OCI-LY1 (cell line): ENCODE measurements around the gene GNGT2.

Experiments used
- H2AFZ ChIP-seq: fragments of 200-600 bp; sonication (generic), shearing (Covaris generic); 2 replicates; pipeline ENCODE4 v1.6.0; 2014; ENCODE audit warnings: antibody characterized with exemption, mild to moderate bottlenecking, low read length
- H3F3A ChIP-seq: fragments of 200-600 bp; sonication (generic), shearing (Covaris generic); 2 replicates; pipeline ENCODE4 v1.6.0; 2014; ENCODE audit warnings: mild to moderate bottlenecking, antibody characterized with exemption, low read length, moderate library complexity; ENCODE audit not compliant: insufficient read depth
- H3K27ac ChIP-seq: fragments of 200-600 bp; sonication (generic); 2 replicates; pipeline ENCODE4 v1.5.1; 2014; ENCODE audit warnings: low read length, mixed run types, mild to moderate bottlenecking, low read depth; ENCODE audit not compliant: poor library complexity, severe bottlenecking
- H3K27me3 ChIP-seq: fragments of 200-600 bp; sonication (generic); 2 replicates; pipeline ENCODE4 v1.6.0; 2014; ENCODE audit warnings: antibody characterized with exemption, mild to moderate bottlenecking, low read length, moderate library complexity; ENCODE audit not compliant: insufficient read depth
- H3K36me3 ChIP-seq: fragments of 200-600 bp; sonication (generic); 2 replicates; pipeline ENCODE4 v1.6.1; 2014; ENCODE audit warnings: mild to moderate bottlenecking, antibody characterized with exemption, low read length, moderate library complexity, mixed read lengths; ENCODE audit not compliant: insufficient read depth
- H3K4me1 ChIP-seq: fragments of 200-600 bp; sonication (generic); 2 replicates; pipeline ENCODE4 v1.5.1; 2014; ENCODE audit warnings: mild to moderate bottlenecking, low read length, moderate library complexity; ENCODE audit not compliant: insufficient read depth, severe bottlenecking
- H3K4me2 ChIP-seq: fragments of 200-600 bp; sonication (generic), shearing (Covaris generic); 2 replicates; pipeline ENCODE4 v1.6.1; 2014; ENCODE audit warnings: low read length
- H3K4me3 ChIP-seq: fragments of 200-600 bp; sonication (generic); 2 replicates; pipeline ENCODE4 v1.5.1; 2014; ENCODE audit warnings: low read length, low read depth, mild to moderate bottlenecking, mixed read lengths; ENCODE audit not compliant: poor library complexity, severe bottlenecking
- H3K79me2 ChIP-seq: fragments of 200-600 bp; shearing (Covaris generic); 2 replicates; pipeline ENCODE4 v1.6.1; 2016; ENCODE audit warnings: mixed run types, low read length, mixed read lengths; ENCODE audit not compliant: insufficient read depth
- H3K9ac ChIP-seq: fragments of 200-600 bp; sonication (generic), shearing (Covaris generic); 2 replicates; pipeline ENCODE4 v1.6.1; 2014; ENCODE audit warnings: mild to moderate bottlenecking, low read length, mixed read lengths
- H3K9me2 ChIP-seq: fragments of 200-600 bp; sonication (generic), shearing (Covaris generic); 2 replicates; pipeline ENCODE4 v1.6.1; 2014; ENCODE audit warnings: low read depth, mild to moderate bottlenecking, low read length, mixed read lengths
- H3K9me3 ChIP-seq: fragments of 200-600 bp; shearing (Covaris generic); 2 replicates; pipeline ENCODE4 v1.6.1; 2014; ENCODE audit warnings: low read length, mixed read lengths
- H4K20me1 ChIP-seq: fragments of 200-600 bp; sonication (generic), shearing (Covaris generic); 2 replicates; pipeline ENCODE4 v1.6.0; 2016; ENCODE audit warnings: mild to moderate bottlenecking, low read length; ENCODE audit not compliant: insufficient read depth
- EZH2 ChIP-seq: fragments of 200-600 bp; sonication (generic), shearing (Covaris generic); IDR thresholded peaks from 2 replicates; pipeline ENCODE4 v1.8.0; 2017; ENCODE audit warnings: borderline replicate concordance, mixed run types, mild to moderate bottlenecking, antibody characterized with exemption, low read length, moderate library complexity, mixed read lengths
- TF ChIP-seq, protein P1 (sequence below): fragments of 200-600 bp; sonication (generic), shearing (Covaris generic); IDR thresholded peaks from 2 replicates; pipeline ENCODE4 v1.5.1; 2017; ENCODE audit warnings: mild to moderate bottlenecking, antibody characterized with exemption, low read length, moderate library complexity, mixed read lengths

GNGT2 gene

DNA sequence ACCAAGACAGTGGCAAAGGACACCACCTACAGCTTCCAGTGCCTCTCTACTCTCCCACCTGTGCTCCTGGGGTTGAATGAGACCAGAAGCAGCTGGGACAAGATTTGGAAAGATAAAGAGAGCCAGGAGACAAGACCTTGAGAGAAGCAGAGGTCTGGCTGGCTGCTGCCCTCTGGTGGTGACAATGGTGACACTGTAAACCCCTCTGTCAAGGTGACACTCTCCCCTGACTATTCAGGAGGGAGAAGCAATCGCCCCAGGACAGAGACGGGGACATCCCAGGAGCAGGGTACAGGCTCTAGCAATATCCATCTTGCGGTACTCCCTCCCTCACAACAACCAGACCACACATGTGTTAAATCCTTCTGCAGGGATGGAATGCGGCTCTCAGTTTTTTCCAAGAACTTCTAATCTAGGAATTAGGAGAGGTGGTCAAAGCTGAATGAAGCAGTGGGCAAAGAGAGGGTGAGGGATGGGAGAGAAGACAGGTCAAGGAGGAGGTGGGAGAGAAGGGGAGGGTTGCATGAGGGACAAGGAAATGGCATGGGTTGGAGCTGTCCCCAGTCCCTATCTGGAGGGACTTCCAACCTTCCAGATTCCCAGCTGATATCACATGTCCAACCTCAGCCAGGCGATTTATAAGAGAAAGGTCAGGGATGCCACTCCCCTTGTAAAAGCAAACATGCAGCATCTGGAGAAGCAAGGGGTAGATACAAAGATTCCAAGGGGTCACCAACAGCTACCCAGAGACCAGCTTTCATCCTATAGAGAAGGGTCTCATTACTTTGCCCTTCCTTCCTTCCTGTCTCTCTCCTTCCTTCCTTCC lies 17.3 kb upstream of the GNGT2 start:
- Histone ChIP-seq H3K4me3 (no peak overlapping the region), H2AFZ (no peak overlapping the region), H4K20me1 (no peaks in the 10 kb centered on the region), H3K27me3 (no peaks in the 10 kb centered on the region; the same call in 1 of the 2 replicates), H3F3A (no peaks in the 10 kb centered on the region), H3K9me3 (no peaks in the 10 kb centered on the region), H3K4me2 (no peak overlapping the region), H3K4me1 (peaks cover 35% of the 10 kb centered on the region), H3K9ac (no peak overlapping the region), H3K9me2 (no peaks in the 10 kb centered on the region), H3K27ac (no peak overlapping the region), H3K79me2 (no peaks in the 10 kb centered on the region), H3K36me3 (peaks cover 6% of the 10 kb centered on the region)
- no peak for TF ChIP-seq EZH2
- TF ChIP-seq, protein P1, sequence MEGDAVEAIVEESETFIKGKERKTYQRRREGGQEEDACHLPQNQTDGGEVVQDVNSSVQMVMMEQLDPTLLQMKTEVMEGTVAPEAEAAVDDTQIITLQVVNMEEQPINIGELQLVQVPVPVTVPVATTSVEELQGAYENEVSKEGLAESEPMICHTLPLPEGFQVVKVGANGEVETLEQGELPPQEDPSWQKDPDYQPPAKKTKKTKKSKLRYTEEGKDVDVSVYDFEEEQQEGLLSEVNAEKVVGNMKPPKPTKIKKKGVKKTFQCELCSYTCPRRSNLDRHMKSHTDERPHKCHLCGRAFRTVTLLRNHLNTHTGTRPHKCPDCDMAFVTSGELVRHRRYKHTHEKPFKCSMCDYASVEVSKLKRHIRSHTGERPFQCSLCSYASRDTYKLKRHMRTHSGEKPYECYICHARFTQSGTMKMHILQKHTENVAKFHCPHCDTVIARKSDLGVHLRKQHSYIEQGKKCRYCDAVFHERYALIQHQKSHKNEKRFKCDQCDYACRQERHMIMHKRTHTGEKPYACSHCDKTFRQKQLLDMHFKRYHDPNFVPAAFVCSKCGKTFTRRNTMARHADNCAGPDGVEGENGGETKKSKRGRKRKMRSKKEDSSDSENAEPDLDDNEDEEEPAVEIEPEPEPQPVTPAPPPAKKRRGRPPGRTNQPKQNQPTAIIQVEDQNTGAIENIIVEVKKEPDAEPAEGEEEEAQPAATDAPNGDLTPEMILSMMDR: peak; percentile 82

DNA sequence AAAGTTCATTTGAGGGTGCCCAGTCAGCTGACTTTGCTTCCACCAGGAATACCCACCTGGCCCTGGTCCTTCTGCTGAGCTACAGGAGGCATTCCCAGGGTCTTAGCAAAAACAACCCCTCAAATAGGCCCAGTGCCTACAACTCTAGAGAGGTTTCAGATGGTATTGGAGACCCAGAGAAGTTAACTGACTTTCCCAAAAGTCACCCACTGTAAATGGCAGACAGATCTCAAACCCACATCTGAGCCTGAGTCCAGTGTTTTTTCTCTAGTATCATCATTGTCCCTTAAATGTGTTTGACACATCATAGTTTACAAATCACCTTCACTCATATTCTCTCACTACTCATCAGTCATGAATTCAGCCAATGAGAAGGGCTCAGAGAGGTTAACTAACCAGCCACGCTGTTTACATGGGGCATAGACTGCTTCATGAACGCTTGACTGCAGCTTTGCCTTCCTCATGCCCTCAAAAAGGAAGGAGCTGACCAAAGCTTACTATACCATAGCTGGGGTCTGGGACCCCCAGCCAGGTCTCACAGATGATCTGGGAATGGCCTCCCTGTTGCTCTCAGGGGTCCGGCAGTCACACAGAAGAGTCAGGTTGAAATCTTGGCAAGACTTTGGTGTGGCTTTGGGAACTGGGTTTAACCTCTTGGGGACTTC lies 16.5 kb upstream of the GNGT2 start:
- H3K4me2 ChIP-seq: no peak overlapping the region
- no peaks in the 10 kb centered on the region for H3K79me2 ChIP-seq
- H3K36me3 ChIP-seq: peaks cover 13% of the 10 kb centered on the region
- TF ChIP-seq EZH2: no peak
- TF ChIP-seq, protein P1: no peak
- no peaks in the 10 kb centered on the region for H3F3A ChIP-seq
- H3K4me3 ChIP-seq: no peak overlapping the region
- no peaks in the 10 kb centered on the region for H3K9me3 ChIP-seq
- H4K20me1 ChIP-seq: no peaks in the 10 kb centered on the region
- H2AFZ ChIP-seq: no peak overlapping the region
- H3K4me1 ChIP-seq: peaks cover 35% of the 10 kb centered on the region
- no peak overlapping the region for H3K27ac ChIP-seq
- no peaks in the 10 kb centered on the region; the same call in 1 of the 2 replicates for H3K27me3 ChIP-seq
- H3K9me2 ChIP-seq: no peaks in the 10 kb centered on the region
- no peak overlapping the region for H3K9ac ChIP-seq

DNA sequence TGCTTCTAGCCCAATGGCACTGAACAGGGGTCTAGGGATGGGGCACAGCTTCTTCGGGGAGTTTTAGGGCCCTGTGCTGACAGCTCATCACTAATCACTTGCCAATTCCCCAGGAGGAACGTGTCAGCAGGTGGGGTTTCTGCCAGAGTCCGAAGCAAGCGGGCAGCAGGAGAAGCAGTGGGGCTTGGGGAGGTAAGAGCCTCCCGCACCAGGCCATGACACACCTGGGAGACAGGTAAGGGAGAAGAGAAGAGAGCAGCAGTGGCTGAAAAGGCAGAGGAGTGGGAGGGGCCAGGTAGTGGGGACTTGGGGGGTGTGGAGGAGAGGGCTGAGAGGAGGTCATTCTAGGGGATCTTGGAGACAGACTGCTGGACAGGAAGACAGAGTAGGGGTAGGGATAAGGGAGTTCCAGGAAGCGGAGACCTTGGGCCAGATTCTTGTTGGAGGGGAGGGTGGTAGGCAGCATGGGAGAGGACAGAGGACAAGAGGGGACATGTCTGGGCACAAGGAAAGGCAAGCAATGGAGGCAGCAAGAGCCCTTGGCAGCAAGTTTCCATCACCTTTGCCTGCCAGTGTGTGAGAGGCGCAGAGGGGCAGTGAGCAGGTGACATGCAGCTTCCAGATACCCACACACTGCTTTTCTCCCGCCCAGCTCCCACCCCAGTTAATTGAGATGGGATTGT lies 15.3 kb upstream of the GNGT2 start:
- TF ChIP-seq EZH2: no peak
- TF ChIP-seq, protein P1: no peak
- Histone ChIP-seq H3K36me3 (peaks cover 18% of the 10 kb centered on the region), H3K9me3 (no peaks in the 10 kb centered on the region), H3K27me3 (no peaks in the 10 kb centered on the region; the same call in 1 of the 2 replicates), H4K20me1 (no peaks in the 10 kb centered on the region), H3K9ac (no peak overlapping the region), H3K4me1 (peaks cover 27% of the 10 kb centered on the region), H2AFZ (no peak overlapping the region), H3K4me3 (no peak overlapping the region), H3K79me2 (no peaks in the 10 kb centered on the region), H3K4me2 (no peak overlapping the region), H3K9me2 (no peaks in the 10 kb centered on the region), H3F3A (no peaks in the 10 kb centered on the region), H3K27ac (no peak overlapping the region)
